ENCODE measurements around the gene SPINK4.
A peak's percentile ranks its signal among the peaks of the same experiment; 100 is the strongest.

SPINK4 gene

DNA sequence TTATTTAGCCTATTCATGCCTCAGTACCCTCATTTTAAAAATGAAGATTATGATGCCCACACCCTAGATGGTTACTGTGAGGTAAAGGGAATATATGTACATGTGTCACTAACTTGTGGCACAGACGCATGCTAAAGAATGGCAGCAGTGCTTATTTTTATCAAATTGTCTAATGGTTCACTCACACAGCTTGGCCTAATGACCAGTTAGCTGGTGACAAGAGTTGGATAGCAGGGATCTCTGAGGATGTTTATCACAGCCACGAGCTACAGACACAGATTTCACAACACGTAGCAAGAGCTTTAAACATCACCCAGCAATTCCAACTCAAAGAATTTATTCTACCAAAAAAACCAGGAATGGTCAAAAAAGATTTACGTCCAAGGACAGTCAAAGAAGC lies 17.3 kb downstream of the SPINK4 start:
- DNase-seq (ENCODE audit: low read depth): no peak

DNA sequence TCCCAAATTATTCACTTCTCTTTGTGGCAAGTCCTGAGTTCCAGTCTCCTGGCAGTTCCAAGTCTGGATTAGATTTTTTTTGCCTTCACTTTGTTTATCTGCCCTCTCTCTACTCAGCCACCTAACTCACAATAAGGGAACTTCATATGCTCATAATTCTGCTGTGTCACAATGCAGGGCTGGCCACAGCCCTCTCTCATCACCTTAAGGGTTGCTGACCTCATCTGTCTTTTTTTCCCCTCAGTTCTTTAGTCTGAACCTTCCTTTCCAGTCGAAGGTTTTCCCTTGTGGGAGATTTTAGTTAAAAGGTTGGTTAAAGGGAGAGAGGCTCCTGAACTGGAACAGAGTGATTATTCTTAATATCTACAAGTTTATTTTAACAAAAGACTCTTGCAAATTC lies 20.4 kb downstream of the SPINK4 start:
- DNase-seq (ENCODE audit: low read depth): no peak

DNA sequence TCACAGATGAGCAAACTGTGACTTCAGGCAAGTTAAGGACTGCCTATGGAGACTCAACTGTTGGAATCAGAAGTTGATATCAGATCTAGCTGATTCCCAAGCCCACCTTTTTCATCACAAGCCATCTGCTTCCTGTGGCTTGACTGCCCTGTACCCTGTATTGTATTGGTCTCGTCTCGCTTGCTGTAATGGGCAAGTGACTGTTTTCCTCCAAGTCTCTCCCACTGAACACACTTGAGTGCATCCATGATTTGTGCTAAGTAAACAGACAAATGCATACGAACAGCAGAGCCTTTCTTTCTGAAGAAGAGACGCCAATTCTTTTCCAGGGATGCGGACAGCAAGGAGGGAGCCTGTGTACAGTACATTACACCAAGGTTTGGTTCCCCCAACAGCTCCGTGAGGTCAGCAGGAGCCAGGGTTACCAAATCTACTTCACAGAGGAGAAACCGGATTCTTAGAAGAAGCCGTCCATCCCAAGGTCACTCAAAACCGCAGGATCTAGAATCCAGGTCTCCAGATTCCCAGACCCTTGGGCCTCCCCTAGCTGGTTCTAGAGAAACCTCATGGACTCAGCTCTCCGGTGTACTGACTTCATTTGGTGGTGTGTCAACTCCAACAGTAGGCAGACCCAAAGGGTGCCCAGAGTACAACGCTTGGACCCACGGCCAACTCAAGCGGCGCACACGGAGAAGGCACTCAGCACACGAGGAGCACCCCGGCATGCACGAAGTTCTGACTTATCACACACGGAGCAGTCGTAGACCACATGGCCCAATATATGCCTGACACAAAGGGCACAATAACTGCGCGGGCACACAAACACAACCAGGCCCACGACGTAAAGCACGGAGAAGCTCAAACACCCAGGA lies 23.4 kb downstream of the SPINK4 start:
- DNase-seq (ENCODE audit: low read depth): no peak

DNA sequence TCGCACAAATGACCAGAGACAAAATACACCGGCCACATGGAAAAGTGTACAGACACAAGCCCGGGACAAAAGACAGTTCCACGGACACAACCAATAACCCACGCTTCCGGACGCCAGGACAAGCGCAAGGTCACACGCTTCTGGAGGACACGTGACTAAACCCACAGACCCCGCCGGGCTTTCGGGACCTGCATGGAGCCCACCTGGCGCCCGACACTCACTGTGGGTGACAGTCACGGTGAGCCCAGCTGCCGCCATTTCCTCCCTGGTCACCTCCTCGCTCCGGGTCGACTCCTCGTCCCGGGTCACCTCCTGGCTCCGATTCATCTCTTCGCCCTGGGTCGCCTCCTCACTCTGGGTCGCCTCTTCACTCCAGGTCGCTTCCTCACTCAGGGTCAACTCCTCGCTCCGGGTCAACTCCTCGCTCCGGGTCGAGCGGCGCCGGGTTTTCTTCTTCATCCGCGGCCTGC lies 24.1 kb downstream of the SPINK4 start:
- peak; percentile 18 for DNase-seq (ENCODE audit: low read depth)

DNA sequence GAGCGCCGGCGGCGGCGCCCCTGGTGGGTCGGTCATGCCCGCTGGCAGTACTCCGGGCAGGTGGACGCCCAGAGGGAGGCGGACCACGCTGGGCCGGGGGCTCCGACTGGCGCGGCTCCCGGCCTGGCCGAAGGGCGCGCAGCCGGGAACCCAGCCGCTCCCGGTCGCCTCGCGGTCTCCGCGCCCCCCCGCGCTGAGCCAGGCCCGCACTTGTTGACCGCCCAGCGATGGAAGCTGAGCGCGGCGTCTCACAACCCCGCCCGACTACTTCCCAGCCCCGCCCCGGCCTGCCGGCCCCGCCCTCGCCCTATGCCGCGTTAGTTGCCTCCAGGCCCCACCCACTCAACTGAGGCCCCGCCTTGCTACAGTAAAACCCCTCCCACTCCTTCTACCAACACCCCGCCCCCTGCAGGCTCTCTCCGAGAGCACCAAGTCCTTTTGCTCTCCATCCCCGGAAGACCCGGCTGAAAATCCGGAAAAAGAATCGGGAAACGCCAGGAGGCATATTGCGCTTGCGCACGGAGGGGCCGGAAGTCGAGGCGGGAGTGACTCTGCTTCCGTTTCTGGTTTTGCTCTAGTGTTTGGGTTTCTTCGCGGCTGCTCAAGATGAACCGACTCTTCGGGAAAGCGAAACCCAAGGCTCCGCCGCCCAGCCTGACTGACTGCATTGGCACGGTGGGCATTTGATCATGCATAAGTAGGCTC lies 24.7 kb downstream of the SPINK4 start, which contains the start of the genes BAG1 and CHMP5:
Gene BAG1 (minus strand): TSS at position 236 of the 705 bp plus-strand sequence.
Gene CHMP5 (plus strand): TSS at position 577 of the 705 bp plus-strand sequence. CDS start 30 bp downstream, at position 607.
- peak; percentile 99 for DNase-seq (ENCODE audit: low read depth)

DNA sequence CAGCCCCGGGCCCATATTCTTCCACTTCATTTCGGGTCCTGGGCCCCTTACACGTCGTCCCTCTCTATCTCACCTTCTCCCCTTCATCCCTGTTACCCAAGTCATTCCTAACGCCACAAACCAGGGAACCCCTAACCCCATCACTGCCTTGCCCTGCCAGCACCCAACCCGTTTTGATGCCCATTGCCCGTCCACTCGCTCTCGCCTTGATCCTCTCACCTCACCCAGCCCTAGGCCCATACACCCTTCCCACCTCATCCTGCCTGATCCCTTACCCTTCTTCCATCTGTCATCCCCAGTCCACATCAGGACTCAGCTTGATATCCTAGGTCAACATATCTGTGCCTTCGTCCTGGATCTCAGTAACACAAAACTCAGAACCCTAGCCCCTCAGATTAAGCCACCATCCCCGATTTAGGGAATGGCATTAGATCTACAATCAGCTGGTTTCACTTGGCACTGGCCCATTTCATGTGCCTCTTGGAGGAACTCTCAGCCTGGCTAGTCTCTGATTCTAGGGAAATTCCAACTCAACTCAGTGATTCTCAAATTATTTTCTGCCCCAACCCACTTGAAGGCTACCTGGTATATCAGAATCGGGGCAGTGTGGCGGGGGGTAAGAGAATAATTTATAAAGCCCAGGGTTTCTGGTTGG lies 25.4 kb downstream of the SPINK4 start:
- DNase-seq (ENCODE audit: low read depth): no peak

DNA sequence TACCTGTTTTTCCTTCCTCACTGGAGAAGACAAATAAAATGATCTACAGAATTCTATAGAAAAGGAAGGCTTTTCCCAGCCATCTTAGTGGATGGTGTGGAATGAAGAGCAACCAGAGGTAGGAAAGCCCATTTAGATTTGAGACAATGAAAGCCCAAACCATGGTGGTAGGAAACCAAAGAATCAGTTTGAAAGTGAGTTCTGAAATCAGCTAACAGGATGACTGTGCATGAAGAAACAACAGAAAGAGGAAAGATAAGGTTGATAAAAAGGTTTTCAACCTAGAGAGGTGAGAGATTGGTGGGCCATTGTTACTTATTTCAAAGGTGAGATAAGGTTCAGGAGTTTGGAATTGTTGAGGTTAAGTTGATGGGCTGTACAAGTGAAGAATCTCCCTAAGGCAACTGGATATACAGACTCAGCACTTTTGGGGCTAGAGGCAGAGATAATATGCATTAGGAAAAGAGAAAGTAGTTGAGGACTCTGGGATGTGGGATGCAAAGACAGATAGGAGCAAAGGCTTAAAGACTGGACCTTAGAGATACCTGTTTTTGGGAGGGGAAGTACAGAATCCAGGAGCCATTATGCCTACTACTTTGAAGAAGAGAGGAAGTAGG lies 27.3 kb downstream of the SPINK4 start:
- DNase-seq (ENCODE audit: low read depth): no peak

DNA sequence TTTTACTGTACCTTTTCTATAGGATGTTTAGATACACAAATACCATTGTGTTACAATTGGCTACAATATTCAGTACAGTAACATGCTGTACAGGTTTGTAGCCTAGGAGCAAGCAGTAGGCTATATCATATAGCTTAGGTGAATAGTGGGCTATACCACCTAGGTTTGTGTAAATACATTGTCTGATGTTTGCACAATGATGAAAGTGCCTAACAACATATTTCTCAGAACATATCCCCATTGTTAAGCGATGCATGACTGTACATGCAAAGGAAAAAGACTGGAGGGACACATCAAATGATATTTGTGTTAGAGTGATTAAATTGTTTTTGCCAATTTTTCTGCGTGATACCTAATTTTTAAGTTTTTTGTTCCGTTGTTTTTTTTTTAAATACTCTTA lies 30.2 kb downstream of the SPINK4 start:
- DNase-seq (ENCODE audit: low read depth): no peak

DNA sequence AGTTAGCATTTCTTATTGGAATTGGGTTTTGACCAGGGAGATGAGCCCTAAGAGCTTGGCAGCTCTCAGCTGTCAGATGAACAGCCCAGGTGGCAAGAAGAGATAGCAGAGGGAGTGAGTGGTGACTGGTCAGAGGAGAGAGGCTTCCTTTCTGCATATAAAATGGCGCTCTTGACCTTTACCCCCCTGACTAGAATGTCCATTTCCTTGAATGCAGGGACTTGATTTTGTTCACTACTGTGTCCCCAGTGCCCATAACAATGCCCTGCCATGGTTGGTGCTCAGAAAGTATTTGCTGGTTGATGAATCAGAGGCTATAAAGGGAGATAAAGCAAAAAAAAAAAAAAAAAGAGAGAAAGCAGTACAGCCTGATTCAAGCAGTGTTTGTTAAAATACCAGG lies 32.1 kb downstream of the SPINK4 start:
- no peak for DNase-seq (ENCODE audit: low read depth)

DNA sequence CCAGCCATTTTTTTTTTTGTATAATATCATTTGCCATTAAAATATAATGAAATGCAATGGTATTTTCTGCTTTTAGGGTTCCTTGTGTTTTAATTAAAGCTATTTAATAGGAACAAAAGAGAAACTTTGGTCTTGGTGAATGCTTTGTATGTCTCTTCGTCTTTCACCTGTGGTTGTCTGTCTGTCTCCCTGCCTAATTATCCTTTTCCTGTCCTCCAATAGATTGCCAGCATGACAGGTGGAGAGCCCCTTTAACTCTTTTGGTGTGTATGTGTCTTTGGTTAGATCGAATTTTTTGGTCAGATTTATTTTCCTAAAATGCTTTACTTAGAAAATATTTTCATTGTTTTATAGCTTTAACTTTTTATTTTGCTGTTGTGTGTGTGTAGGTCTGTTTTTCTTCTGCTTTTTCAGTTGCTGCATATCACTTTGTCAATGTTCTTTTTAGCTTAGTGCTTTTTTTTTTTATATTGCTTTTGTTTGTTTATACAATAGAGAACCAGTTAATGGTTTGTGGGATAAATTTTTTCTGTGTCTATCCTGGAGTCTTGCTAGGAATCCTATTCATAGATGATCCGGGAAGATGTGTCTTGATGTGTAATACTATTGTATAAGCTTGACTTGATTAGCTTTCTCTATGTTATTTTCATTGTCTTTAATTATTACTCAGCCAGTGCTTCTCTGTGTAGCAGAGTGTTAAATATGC lies 33.5 kb downstream of the SPINK4 start:
- no peak for DNase-seq (ENCODE audit: low read depth)

DNA sequence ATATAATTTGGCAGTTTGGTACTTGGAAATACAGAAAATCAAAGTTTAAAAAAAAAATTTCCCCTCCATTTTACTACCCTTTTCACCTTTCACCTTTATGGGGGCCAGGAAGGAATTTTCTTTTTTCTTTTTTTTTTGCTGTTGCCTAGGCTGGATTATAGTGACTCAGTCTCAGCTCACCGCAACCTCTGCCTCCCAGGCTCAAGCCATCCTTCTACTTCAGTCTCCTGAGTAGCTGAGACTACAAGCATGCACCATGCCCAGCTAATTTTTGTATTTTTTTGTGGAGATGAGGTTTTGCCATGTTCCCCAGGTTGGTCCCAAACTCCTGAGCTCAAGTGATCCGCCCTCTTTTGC lies 34.0 kb downstream of the SPINK4 start:
- no peak for DNase-seq (ENCODE audit: low read depth)

DNA sequence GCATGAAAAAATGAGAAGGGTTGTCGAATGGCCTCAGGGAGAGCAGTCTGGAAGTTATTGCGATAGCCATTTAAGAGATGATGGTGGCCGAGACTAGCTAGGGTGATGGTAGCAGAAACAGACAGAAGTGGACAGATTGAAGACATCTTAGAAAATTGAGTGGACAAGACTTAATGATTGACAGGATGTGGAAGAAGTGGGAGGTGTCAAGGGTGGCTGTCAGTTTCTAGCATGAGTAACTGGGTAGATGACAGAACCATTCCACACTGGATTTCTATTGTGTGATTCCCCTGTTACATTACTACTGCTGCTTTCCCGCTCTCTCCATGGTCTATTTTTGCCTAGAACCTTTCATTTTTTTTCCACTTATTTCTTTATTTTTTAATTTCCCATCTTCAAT lies 37.5 kb downstream of the SPINK4 start:
- no peak for DNase-seq (ENCODE audit: low read depth)

DNA sequence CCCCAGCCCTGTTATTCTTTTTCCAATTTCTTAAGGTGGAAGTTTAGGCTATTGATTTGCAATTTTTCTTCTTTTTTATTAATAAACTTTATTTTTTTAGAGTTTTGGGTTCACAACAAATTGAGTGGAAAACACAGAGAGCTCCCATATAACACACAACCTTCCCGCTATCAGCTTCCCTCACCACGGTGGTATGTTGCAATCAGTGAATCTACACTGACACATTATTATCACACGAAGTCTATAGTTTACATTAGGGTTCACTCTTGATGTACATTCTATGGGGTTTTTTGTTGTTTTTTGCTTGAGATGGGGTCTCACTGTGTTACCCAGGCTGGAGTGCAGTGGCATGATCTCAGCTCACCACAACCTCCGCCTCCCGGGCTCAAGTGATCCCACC lies 45.5 kb downstream of the SPINK4 start:
- no peak for DNase-seq (ENCODE audit: low read depth)

DNA sequence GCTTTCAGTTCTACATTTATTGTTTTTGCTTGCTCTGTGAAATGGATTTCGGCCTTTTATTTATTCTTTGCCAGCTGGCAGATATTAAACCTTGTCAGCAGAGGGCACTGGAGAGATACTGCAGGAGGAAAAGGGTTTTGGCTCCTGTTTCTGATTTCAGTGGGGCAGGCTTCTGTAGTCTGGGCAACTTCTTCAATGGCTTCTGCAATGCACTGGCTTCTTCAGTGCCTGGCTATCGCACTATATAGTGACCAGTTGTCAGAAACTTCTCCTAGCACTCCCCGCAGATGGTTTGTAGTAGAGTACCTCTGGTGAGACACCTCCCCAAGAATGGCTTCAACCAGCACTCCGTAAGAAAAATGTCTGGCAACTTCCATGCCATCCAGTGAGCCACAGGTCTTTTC lies 47.1 kb downstream of the SPINK4 start:
- DNase-seq (ENCODE audit: low read depth): no peak

DNA sequence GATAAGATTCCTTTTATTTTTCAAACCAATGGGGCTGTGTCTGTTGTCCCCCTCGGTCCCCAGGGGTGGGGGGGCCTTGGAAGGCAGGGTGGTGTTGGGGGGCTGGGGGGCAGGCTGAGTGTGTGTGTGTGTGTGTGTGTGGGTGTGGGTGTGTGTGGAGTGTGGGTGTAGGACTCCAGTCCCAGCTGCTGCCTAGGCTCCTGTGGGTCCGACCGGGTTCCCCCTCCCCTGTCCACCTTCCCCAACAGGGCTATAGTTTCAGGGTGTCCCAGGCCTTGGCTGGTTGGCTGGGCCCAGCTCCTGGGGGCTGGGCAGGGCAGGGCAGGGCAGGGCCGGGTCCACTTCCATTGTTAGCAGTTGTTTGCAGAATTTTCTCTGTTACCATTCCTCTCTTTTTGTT lies 48.3 kb downstream of the SPINK4 start:
- DNase-seq (ENCODE audit: low read depth): no peak

DNA sequence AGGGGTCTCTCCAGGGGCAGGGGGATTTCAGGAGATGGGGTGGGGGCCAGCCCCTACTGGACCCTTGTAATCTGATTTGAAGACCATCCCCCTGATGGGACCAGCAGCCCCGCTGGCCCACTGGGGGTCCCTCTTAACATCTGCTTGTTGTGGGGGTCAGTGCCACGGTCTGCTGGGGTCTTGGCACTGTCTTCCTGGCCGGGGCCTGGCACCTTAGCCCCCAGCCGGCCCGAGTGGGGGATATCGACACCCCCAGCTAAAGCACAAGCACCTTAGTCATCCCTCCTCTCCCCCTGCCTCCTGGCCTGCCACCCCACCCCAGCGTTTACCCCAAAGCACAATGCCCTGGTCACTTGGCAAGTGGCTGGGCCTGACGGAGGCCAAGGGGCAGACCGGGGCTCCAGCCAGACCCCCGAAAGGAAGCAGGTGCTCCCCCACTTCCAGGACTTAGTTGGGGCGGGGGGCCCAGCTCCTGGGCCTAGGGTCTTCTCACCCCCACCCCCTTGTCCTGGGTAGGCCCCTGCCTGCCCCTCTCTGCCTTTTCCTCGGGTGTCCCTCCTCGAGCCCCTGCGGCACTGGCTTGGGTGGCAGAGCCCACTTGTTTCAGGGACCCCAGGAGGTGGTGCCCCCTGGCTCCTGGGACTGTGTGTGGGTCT lies 49.0 kb downstream of the SPINK4 start:
- DNase-seq (ENCODE audit: low read depth): no peak

DNA sequence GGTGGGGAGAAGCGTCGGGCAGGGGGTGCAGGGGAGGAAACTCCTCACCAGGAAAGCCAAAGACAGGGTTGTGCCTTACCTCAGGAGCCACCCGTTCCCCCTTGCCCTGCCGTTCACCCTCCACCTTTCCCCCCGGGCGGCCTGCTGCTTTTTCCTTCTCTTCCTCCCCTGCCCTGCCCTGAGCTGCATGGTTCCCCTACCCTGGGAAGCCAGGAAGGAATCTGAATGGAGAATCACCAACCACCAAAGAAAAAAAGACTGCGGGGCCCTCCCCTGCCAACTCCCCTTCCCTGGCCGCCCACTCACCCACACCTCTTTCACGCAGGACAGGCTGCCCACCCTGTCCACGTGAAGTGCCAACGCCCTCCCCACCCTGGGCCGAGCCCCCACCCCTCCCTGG lies 49.5 kb downstream of the SPINK4 start:
- no peak for DNase-seq (ENCODE audit: low read depth)

DNA sequence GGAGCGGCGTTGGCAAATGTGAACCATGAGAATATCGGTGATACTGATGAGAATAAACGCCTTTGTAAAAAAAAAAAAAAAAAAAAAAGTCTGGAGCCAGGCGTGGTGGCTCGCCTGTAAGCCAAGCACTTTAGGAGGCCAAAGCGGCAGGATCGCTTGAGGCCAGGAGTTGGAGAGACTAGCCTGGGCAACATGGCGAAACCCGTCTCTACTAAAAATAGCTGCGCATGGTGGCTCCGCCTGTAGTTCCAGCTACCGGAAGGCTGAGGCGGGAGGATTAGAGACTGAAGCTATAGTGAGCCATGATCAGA lies 49.9 kb downstream of the SPINK4 start:
- no peak for DNase-seq (ENCODE audit: low read depth)

DNA sequence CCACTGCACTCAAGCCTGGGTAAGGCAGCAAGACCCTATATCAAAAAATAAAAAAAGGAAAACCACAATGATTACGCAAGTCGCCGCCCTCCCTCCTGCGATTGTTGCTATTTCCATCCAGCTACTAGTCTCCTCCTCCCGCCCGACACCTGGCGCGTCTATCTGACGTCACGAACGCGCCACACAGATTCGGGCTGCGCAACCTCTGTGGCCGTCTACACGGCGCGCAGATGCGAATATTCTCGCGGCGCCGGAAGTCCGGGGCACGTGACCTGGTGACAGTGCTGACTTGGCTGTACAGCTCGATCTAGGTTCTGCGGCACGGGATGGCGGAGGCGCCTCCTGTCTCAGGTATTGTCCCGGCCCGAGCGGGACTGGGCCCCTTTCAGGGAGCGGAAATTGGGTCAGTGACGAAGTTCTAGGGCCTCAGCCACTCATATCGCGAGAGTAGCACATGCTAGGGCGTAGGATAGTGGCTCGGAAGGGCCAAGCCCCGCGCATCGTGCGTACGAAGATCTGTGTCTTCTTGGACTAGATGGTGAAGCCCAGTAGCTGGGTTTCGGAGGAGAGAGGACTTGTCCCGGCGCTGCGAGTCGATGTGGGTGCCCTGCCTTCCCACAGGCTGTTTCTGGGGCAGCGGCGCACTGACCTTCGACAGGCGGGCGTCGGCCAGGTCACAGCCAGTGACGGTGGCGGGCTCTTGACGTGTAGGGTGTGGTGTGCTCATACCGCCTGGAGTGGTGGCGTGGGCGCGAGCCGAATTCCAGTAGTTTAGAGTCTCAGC lies 50.5 kb downstream of the SPINK4 start, which contains the start of gene NFX1:
Gene NFX1 (plus strand): TSS at position 270 of the 784 bp plus-strand sequence. CDS start 57 bp downstream, at position 327.
- DNase-seq (ENCODE audit: low read depth): peak; percentile 99

DNA sequence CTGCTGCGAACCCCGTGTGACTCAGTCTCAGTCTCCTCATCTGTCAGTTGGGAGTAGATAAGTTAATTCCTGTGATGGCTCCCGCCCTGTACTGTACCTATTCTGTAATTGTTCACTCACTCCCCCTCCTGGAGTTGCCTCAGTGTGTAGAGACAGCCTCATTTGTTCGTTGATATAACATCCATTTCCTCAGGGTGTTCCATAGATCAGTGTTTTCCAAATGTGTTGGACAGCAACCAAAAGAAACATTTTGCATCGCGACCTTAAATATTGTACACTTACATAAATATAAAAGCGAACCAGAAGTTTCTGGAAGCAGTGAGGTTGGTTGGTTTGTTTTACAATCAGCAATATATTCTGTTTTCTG lies 51.0 kb downstream of the SPINK4 start:
- no peak for DNase-seq (ENCODE audit: low read depth)

Measured in T follicular helper cell (primary cell).